Measurements from ENCODE around the gene SERPINA9.

- TF ChIP-seq CTCF (optimal IDR thresholded peaks at IDR 0.05 in 1 of 3, IDR thresholded peaks at IDR 0.05 in 1 of 3, conservative IDR thresholded peaks at IDR 0.05 in 1 of 3; ENCODE audit: extremely low read depth in 1 of 3, insufficient read depth in 2 of 3, low read length in 3 of 3) (no peak), EZH2 (IDR thresholded peaks at IDR 0.05; ENCODE audit: low read length) (no peak)
Observed at GRCh38 chr14:94446126-94446525, 29.9 kb downstream of the SERPINA9 start.
